Measurements from ENCODE around the gene PRPH. TPM values are rescaled to one million over a fixed set of nuclear protein-coding genes. Genes with fewer than 3 reads are reported as not detected.
A peak's percentile ranks its signal among the peaks of the same experiment; 100 is the strongest.

PRPH gene
- total and polyA plus RNA-seq, 8 donors = 0.45 to 14.5 (median 9.0) TPM; not detected in 3

GRCh38 chr12:49345051-49345824 is 50.3 kb downstream of the PRPH start:
- intact Hi-C loops (cut with DNase I; ENCODE audit: low total_unique reads) = no loop called here
- peaks cover 10 to 99% (median 49%) of the 10 kb centered on the region in 3 donors for H3K27me3 ChIP-seq

GRCh38 chr12:49345825-49346658 is 51.1 kb downstream of the PRPH start:
- Histone ChIP-seq H3K36me3 (no peaks in the 10 kb centered on the region), H3K27me3 (peaks cover 10 to 97% (median 49%) of the 10 kb centered on the region in 3 donors), H3K4me1 (peaks cover 62 to 73% (median 69%) of the 10 kb centered on the region in 4 donors), H3K27ac (no peak overlapping the region), H3K4me3 (peak overlapping the region; percentile 34 to 60 (median 41)), H3K9me3 (no peaks in the 10 kb centered on the region)
- 1 to 4% (median 2%) methylated on average over 50 to 61 of the region's 61 CpGs for WGBS, 5 donors
- peak; percentile 24 to 28 for DNase-seq
- no peak for TF ChIP-seq POLR2AphosphoS5 (IDR thresholded peaks at IDR 0.05)
- TF ChIP-seq POLR2A (IDR thresholded peaks at IDR 0.05) = no peak
- no peak for TF ChIP-seq EP300 (IDR thresholded peaks at IDR 0.05)
- no peak for TF ChIP-seq CTCF (IDR thresholded peaks at IDR 0.05)
- intact Hi-C loops (cut with DNase I; ENCODE audit: low total_unique reads) = no loop called here

More at GRCh38 chr12:49345051-49345824, 50.3 kb downstream of the PRPH start:
- H3K4me1 ChIP-seq = peaks cover 62 to 73% (median 69%) of the 10 kb centered on the region in 4 donors
- no peak overlapping the region for H3K27ac ChIP-seq
- no peaks in the 10 kb centered on the region for H3K36me3 ChIP-seq
- peak overlapping the region; percentile 34 to 60 (median 41) for H3K4me3 ChIP-seq
- TF ChIP-seq POLR2A (IDR thresholded peaks at IDR 0.05) = no peak
- TF ChIP-seq EP300 (IDR thresholded peaks at IDR 0.05) = no peak
- TF ChIP-seq CTCF (IDR thresholded peaks at IDR 0.05) = no peak
- TF ChIP-seq POLR2AphosphoS5 (IDR thresholded peaks at IDR 0.05) = no peak
- H3K9me3 ChIP-seq = no peaks in the 10 kb centered on the region
- DNase-seq = peak; percentile 35 to 79
- WGBS, 5 donors = 1 to 8% (median 3%) methylated on average over 32 to 70 of the region's 70 CpGs

- Histone ChIP-seq H3K4me3 (peak within 1 kb of the TSS; percentile 34 to 60 (median 41)), H3K4me1 (peaks cover 62 to 72% (median 68%) of the 10 kb centered on the region in 4 donors)
- intact Hi-C loops (cut with DNase I; ENCODE audit: low total_unique reads) = no loop called here
Observed at GRCh38 chr12:49346659-49347310, 51.8 kb downstream of the PRPH start, which contains the start of gene DNAJC22. Gene DNAJC22, plus strand, starts transcription at chr12:49346888. Its CDS starts 1,985 bp downstream, at chr12:49348873.

More at GRCh38 chr12:49346659-49347310, 51.8 kb downstream of the PRPH start, which contains the start of gene DNAJC22:
- H3K27me3 ChIP-seq = peaks cover 10 to 97% (median 51%) of the 10 kb centered on the region in 3 donors
- TF ChIP-seq EP300 (IDR thresholded peaks at IDR 0.05) (no peak), POLR2AphosphoS5 (IDR thresholded peaks at IDR 0.05) (no peak), CTCF (IDR thresholded peaks at IDR 0.05) (no peak), POLR2A (IDR thresholded peaks at IDR 0.05) (no peak)
- H3K9me3 ChIP-seq = no peaks in the 10 kb centered on the region
- DNase-seq = peak; percentile 33 to 60
- peak within 1 kb of the TSS in 2 of 5 donors; percentile 8 to 38 for H3K27ac ChIP-seq
- peaks cover 0 to 4% (median 0%) of the 10 kb centered on the region in 4 donors for H3K36me3 ChIP-seq
- WGBS, 5 donors = 1 to 5% (median 2%) methylated on average over 19 to 47 of the region's 47 CpGs
